Endothelial cell (in vitro differentiated cells): ENCODE measurements around the gene TMEM127. TPM values are rescaled to one million over a fixed set of nuclear protein-coding genes. Genes with fewer than 3 reads are reported as not detected.

Experiments
- DNase-seq: peaks from one replicate; pipeline ENCODE4 v3.0.0; 2021; ENCODE audit warnings: low spot score
- H3K27ac Mint-ChIP-seq: one replicate; pipeline ENCODE4 v1.8.0; 2021; ENCODE audit warnings: mixed read lengths, inconsistent platforms; ENCODE audit not compliant: unreplicated experiment
- H3K27me3 Mint-ChIP-seq: one replicate; pipeline ENCODE4 v1.8.0; 2021; ENCODE audit warnings: mild to moderate bottlenecking, moderate library complexity, mixed read lengths, inconsistent platforms; ENCODE audit not compliant: unreplicated experiment
- H3K36me3 Mint-ChIP-seq: one replicate; pipeline ENCODE4 v1.8.0; 2021; ENCODE audit warnings: mild to moderate bottlenecking, low read depth, mixed read lengths, inconsistent platforms; ENCODE audit not compliant: unreplicated experiment
- H3K4me1 Mint-ChIP-seq: one replicate; pipeline ENCODE4 v1.8.0; 2021; ENCODE audit warnings: mild to moderate bottlenecking, mixed read lengths, inconsistent platforms; ENCODE audit not compliant: unreplicated experiment
- H3K4me3 Mint-ChIP-seq: one replicate; pipeline ENCODE4 v1.8.0; 2021; ENCODE audit warnings: mild to moderate bottlenecking, mixed read lengths, inconsistent platforms; ENCODE audit not compliant: unreplicated experiment
- H3K9me3 Mint-ChIP-seq: one replicate; pipeline ENCODE4 v1.8.0; 2021; ENCODE audit warnings: mixed read lengths, inconsistent platforms; ENCODE audit not compliant: unreplicated experiment
- total RNA-seq: library from RNA; stranded (reverse); fragmentation: NEBNext Ultra II Directional; extraction: Animal tissue kit (Norgen Biotek cat#: 25700); gene quantifications from one replicate; pipeline ENCODE4 v1.2.1, GENCODE V29; 2021; ENCODE audit not compliant: unreplicated experiment
- TF ChIP-seq, protein P1 (sequence below): fragments of 200-600 bp; sonication (generic); IDR thresholded peaks from one replicate; pipeline ENCODE4 v1.5.0; 2021; ENCODE audit warnings: antibody characterized with exemption; ENCODE audit not compliant: unreplicated experiment

TMEM127 gene
- total RNA-seq, 1 donor from 2014 or later = 39.0 TPM

DNA sequence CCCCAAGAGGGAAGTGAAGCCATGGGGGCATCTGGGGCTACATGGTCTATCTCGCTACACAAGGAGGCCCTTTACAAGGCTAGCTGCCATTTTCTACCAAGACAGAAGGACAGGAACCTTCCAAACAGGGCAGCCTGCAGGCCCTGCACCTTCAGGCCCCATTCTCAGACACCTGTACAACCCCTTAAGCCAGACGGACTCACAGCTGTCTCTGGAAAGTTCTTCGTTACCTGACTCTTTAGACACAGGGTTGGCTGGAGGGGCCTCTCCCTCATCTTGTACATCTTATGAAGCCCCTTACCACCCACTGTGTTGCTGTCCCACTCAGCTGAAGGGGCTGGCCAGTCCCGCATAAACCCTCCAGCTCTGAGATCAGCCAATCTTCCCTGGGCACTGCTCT is 17.2 kb downstream of the TMEM127 start:
- H3K27me3 Mint-ChIP-seq = peaks cover 3% of the 10 kb centered on the region
- TF ChIP-seq, protein P1, sequence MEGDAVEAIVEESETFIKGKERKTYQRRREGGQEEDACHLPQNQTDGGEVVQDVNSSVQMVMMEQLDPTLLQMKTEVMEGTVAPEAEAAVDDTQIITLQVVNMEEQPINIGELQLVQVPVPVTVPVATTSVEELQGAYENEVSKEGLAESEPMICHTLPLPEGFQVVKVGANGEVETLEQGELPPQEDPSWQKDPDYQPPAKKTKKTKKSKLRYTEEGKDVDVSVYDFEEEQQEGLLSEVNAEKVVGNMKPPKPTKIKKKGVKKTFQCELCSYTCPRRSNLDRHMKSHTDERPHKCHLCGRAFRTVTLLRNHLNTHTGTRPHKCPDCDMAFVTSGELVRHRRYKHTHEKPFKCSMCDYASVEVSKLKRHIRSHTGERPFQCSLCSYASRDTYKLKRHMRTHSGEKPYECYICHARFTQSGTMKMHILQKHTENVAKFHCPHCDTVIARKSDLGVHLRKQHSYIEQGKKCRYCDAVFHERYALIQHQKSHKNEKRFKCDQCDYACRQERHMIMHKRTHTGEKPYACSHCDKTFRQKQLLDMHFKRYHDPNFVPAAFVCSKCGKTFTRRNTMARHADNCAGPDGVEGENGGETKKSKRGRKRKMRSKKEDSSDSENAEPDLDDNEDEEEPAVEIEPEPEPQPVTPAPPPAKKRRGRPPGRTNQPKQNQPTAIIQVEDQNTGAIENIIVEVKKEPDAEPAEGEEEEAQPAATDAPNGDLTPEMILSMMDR = no peak
- peaks cover 28% of the 10 kb centered on the region for H3K36me3 Mint-ChIP-seq
- H3K9me3 Mint-ChIP-seq = no peaks in the 10 kb centered on the region
- H3K4me1 Mint-ChIP-seq = peaks cover 19% of the 10 kb centered on the region
- H3K27ac Mint-ChIP-seq = no peak overlapping the region
- no peak for DNase-seq
- no peak overlapping the region for H3K4me3 Mint-ChIP-seq

DNA sequence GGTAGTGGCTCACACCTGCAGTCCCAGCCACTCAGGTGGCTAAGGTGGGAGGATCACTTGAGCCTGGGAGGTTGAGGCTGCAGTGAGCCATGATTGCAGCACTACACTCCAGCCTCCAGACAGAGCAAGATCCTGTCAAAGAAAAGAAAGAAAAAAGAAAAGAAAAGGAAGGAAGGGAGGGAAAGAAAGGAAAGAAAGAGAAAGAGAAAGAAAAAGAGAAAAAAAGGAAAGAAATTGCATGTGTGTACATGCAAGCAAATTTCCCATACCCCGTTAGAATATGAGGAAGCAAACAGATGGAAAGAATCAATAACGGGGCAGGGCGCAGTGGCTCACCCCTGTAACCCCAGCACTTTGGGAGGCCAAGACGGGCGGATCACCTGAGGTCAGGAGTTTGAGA is 17.9 kb downstream of the TMEM127 start:
- H3K4me1 Mint-ChIP-seq = peaks cover 19% of the 10 kb centered on the region
- H3K36me3 Mint-ChIP-seq = peaks cover 23% of the 10 kb centered on the region
- H3K27me3 Mint-ChIP-seq = peaks cover 3% of the 10 kb centered on the region
- DNase-seq = no peak
- no peak overlapping the region for H3K4me3 Mint-ChIP-seq
- H3K9me3 Mint-ChIP-seq = no peaks in the 10 kb centered on the region
- no peak overlapping the region for H3K27ac Mint-ChIP-seq
- TF ChIP-seq, protein P1 = no peak

DNA sequence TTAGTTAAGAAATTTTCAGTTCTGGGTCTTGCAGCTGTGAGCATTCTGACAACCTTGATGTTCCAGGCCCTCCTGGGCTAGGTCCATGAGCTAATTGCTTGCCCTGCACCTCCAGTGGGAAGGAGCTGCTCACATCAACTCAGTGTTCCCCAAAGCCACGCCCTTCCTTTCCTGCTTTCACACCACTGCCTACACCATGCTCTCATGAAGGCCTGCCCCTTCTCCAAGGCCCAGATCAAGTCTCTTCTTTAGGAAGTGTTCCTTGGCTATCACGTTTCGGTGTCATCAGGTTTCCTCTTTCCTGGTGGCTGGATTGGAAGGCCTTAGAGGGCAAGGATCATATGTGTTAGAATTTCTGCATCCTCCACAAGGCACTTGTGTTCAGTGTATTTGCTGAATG is 18.8 kb downstream of the TMEM127 start:
- Mint-ChIP-seq H3K9me3 (no peaks in the 10 kb centered on the region), H3K4me3 (no peak overlapping the region), H3K4me1 (peaks cover 19% of the 10 kb centered on the region), H3K36me3 (peaks cover 15% of the 10 kb centered on the region), H3K27ac (no peak overlapping the region), H3K27me3 (peaks cover 3% of the 10 kb centered on the region)
- TF ChIP-seq, protein P1 = no peak
- DNase-seq = no peak

DNA sequence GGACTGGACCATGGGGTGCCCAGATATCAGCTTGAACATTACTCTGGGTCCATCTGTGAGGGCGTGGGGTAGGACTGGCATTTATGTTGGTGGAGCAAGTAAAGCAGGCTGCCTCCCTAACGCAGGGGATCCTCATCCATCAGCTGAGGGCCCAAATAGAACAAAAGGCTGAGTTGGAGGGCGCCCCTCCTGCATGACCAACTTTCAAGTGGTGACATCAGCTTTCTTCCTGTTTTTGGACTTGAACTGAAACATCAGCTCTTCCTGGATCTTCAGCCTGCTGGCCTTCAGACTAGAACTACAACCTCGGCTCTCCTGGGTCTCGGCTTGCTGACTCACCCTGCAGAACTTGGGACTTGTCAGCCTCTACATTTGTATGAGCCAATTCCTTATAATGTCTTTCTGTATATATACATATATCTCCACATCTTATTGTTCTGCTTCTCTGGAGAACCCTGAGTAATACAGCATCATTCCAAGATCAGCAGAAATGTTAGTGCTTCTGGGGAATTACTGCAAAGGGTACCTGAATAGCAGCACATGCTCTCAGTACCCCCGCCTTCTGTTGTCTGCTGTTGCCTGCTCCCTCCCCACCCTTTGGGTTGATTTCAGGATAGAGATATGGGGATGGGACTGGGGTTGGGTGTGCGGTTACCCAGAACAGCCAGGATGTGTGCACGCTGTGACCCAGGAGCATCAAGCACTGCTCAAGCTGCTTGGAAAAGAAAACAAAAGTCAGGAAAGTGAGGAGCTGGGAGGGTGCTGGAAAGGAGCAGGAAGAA is 20.0 kb downstream of the TMEM127 start:
- TF ChIP-seq, protein P1 = no peak
- peaks cover 14% of the 10 kb centered on the region for H3K4me1 Mint-ChIP-seq
- H3K36me3 Mint-ChIP-seq = peaks cover 10% of the 10 kb centered on the region
- H3K27me3 Mint-ChIP-seq = peaks cover 4% of the 10 kb centered on the region
- no peak overlapping the region for H3K4me3 Mint-ChIP-seq
- peak overlapping the region; percentile 48 for H3K27ac Mint-ChIP-seq
- H3K9me3 Mint-ChIP-seq = no peaks in the 10 kb centered on the region
- no peak for DNase-seq

DNA sequence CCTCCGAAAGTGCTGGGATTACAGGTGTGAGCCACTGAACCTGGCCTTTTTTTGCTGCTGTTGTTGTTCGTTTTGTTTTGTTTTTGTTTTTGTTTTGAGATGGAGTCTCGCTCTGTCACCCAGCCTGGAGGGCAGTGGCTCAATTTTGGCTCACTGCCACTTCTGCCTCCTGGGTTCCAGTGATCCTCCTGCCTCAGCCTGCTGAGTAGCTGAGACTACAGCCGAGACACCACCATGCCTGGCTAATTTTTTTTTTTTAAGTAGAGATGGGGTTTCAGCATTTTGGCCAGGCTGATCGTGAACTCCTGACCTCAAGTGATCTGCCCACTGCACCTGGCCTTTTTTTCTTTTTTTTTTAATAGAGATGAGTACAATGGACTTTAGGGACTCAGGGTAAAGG is 22.0 kb downstream of the TMEM127 start:
- Mint-ChIP-seq H3K27ac (no peak overlapping the region), H3K4me1 (peaks cover 10% of the 10 kb centered on the region), H3K27me3 (peaks cover 5% of the 10 kb centered on the region), H3K36me3 (peaks cover 14% of the 10 kb centered on the region), H3K9me3 (no peaks in the 10 kb centered on the region), H3K4me3 (no peak overlapping the region)
- DNase-seq = no peak
- TF ChIP-seq, protein P1 = no peak
